Measurements from ENCODE around the gene LIX1L. TPM values are rescaled to one million over a fixed set of nuclear protein-coding genes. Genes with fewer than 3 reads are reported as not detected.
"Not testable (repeated sequence)": the region's sequence is repeated elsewhere in the genome, so short reads cannot be mapped to it uniquely, and the experiment has no call there.

The LIX1L gene
- total RNA-seq, 1 donor from 2014 or later: 37.5 TPM

DNA sequence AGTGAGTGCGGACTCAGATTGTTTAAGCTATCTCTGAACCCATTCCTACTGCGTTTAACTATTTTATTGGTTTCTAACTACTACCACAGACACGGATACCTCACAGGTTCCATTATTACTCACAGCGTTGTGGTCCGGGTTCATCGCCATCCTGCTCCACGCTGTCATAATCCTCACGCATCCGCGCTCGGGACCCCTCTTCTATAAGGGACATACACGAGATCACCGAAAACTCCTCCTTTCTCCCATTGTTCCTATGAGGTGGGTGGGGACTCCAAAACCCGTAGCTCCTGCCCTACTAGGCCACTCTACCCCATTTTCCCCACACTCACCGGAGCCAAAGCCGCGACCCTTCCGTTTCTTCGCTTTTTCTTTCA, 31.1 kb downstream of the LIX1L start:
- peak overlapping the region; percentile 25 for H3K27ac Mint-ChIP-seq (ENCODE audit: unreplicated experiment)
- DNase-seq (ENCODE audit: low read depth, low spot score): no peak
- no peaks in the 10 kb centered on the region for H3K9me3 Mint-ChIP-seq
- peaks cover 4% of the 10 kb centered on the region for H3K4me1 Mint-ChIP-seq
- TF ChIP-seq, protein P1, sequence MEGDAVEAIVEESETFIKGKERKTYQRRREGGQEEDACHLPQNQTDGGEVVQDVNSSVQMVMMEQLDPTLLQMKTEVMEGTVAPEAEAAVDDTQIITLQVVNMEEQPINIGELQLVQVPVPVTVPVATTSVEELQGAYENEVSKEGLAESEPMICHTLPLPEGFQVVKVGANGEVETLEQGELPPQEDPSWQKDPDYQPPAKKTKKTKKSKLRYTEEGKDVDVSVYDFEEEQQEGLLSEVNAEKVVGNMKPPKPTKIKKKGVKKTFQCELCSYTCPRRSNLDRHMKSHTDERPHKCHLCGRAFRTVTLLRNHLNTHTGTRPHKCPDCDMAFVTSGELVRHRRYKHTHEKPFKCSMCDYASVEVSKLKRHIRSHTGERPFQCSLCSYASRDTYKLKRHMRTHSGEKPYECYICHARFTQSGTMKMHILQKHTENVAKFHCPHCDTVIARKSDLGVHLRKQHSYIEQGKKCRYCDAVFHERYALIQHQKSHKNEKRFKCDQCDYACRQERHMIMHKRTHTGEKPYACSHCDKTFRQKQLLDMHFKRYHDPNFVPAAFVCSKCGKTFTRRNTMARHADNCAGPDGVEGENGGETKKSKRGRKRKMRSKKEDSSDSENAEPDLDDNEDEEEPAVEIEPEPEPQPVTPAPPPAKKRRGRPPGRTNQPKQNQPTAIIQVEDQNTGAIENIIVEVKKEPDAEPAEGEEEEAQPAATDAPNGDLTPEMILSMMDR (conservative IDR thresholded peaks at IDR 0.05): no peak
- H3K36me3 Mint-ChIP-seq (ENCODE audit: low read depth): peaks cover 5% of the 10 kb centered on the region
- no peak overlapping the region for H3K4me3 Mint-ChIP-seq
- no peaks in the 10 kb centered on the region for H3K27me3 Mint-ChIP-seq (ENCODE audit: low read depth)

DNA sequence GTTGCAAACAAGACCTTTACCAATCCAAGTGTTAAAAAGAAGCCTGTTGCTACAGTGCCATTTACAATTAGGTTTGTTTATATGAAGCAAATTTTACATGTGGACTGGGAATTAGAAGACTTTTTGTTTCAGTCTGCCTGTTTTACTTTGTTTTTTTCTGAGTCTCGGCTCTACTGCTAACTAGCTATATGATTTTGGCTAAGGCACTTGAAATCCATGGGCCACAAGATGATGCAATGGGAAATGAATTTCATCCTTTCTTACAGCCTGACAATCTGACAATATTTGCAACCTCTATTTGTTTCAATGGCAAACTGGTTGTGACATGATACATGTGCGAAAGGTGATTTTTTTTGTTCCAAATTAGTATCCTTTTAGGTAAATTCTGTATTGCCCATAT, 35.6 kb downstream of the LIX1L start:
- Mint-ChIP-seq H3K36me3 (ENCODE audit: low read depth) (peaks cover 5% of the 10 kb centered on the region), H3K4me1 (peaks cover 24% of the 10 kb centered on the region), H3K4me3 (peak overlapping the region; percentile 12), H3K9me3 (no peaks in the 10 kb centered on the region), H3K27me3 (ENCODE audit: low read depth) (no peaks in the 10 kb centered on the region), H3K27ac (ENCODE audit: unreplicated experiment) (no peak overlapping the region)
- TF ChIP-seq, protein P1 (conservative IDR thresholded peaks at IDR 0.05): no peak
- no peak for DNase-seq (ENCODE audit: low read depth, low spot score)

DNA sequence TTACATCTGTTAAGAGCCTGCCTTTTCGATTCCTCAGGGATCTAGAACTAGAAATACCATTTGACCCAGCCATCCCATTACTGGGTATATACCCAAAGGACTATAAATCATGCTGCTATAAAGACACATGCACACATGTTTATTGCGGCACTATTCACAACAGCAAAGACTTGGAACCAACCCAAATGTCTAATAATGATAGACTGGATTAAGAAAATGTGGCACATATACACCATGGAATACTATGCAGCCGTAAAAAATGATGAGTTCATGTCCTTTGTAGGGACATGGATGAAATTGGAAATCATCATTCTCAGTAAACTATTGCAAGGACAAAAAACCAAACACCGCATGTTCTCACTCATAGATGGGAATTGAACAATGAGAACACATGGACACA, 37.5 kb downstream of the LIX1L start:
- not testable (repeated sequence) for H3K27ac Mint-ChIP-seq (ENCODE audit: unreplicated experiment); H3K9me3 Mint-ChIP-seq; DNase-seq (ENCODE audit: low read depth, low spot score); H3K36me3 Mint-ChIP-seq (ENCODE audit: low read depth); H3K27me3 Mint-ChIP-seq (ENCODE audit: low read depth)
- peak overlapping the region; percentile 99 for H3K4me3 Mint-ChIP-seq
- H3K4me1 Mint-ChIP-seq: peaks cover 28% of the 10 kb centered on the region

DNA sequence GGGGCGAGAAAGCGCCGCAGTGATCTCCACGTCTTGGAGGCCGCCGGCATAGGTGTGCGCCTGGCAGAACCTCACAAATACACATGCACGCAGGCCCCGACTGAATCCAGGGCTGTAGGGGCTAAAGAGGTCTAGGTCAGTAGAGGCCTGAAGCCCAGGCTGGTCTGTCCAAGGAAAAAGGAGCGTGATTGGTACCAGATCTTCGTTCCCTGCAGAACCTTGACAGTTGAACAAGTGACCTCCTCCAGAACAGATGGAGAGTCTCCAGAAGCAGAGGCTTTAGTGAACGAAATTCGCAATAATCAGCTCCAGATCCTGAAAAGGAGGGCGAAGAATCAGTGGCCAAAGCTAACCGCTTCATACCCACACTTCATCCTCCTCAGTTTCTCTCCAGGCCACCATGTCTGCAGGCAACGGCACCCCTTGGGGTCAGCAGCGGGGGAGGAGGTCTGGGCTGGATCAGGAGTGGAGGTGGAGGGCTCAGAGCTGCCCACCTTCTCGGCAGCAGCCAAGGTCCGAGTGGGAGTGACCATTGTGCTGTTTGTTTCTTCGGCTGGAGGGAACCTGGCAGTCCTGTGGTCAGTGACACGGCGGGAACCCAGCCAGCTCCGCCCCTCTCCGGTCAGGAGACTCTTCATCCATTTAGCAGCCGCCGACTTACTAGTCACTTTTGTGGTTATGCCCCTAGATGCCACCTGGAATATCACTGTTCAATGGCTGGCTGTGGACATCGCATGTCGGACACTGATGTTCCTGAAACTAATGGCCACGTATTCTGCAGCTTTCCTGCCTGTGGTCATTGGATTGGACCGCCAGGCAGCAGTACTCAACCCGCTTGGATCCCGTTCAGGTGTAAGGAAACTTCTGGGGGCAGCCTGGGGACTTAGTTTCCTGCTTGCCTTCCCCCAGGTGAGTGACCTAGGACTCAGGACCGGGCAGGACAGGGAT, 38.6 kb downstream of the LIX1L start:
- Mint-ChIP-seq H3K27ac (ENCODE audit: unreplicated experiment) (peak overlapping the region; percentile 97), H3K36me3 (ENCODE audit: low read depth) (no peaks in the 10 kb centered on the region), H3K4me1 (peaks cover 28% of the 10 kb centered on the region), H3K27me3 (ENCODE audit: low read depth) (no peaks in the 10 kb centered on the region), H3K4me3 (peak overlapping the region; percentile 99), H3K9me3 (no peaks in the 10 kb centered on the region)
- TF ChIP-seq, protein P1 (conservative IDR thresholded peaks at IDR 0.05): no peak
- DNase-seq (ENCODE audit: low read depth, low spot score): no peak

DNA sequence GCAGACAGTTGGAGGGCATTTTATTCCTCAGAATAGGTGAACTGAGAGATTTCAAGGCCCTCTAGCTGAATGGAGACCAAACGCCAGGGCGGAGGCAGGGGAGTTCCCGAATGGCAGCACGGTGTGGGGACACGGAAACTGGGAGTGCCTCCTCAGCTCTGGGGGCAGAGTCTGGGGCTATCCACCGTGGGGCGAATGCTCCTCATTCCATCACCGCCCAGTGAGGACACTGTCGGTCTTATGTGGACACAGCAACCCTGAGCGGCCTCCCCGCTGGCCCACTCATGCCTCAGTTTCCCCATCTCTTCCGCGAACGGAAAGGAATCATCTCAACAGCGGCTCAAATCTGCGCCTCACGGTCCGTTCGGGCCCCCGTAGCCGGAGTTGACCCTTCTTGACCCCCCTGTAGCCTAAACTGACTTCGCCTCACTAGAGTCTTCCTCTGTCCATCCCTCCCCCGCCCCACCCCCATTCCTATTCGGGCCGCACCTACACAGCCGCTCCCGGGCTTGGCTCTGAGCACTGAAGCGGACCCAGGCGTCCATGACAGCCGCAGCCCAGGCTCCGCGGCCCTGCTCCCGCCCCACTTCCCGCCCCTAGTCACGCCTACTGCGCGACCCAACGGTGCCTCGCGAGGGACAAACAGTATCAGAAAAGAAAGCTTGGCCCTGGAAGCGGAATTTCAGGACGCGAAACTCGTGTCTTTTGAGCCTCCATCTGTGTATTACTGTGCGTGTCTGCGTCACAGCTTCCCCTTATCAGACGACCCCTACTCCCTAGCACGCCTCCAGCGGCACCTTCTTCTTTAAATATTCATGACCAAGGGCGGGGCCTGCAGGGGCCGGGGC, 39.4 kb downstream of the LIX1L start, which contains the start of gene PEX11B:
TSS of gene PEX11B (minus strand) at position 574 of the 848 bp plus-strand sequence. CDS start at position 545, 29 bp downstream.
- TF ChIP-seq, protein P1 (conservative IDR thresholded peaks at IDR 0.05): no peak
- no peaks in the 10 kb centered on the region for H3K9me3 Mint-ChIP-seq
- H3K36me3 Mint-ChIP-seq (ENCODE audit: low read depth): no peaks in the 10 kb centered on the region
- DNase-seq (ENCODE audit: low read depth, low spot score): peak; percentile 73
- H3K27ac Mint-ChIP-seq (ENCODE audit: unreplicated experiment): peak within 1 kb of the TSS; percentile 97
- H3K4me3 Mint-ChIP-seq: peak within 1 kb of the TSS; percentile 99
- peaks cover 28% of the 10 kb centered on the region for H3K4me1 Mint-ChIP-seq
- no peaks in the 10 kb centered on the region for H3K27me3 Mint-ChIP-seq (ENCODE audit: low read depth)
